A549 treated with AZD2906 at 1 μM for 4 hours (cell line): ENCODE measurements around the gene SLC5A1. TPM values are rescaled to one million over a fixed set of nuclear protein-coding genes. Genes with fewer than 3 reads are reported as not detected.

Experiments used
- total RNA-seq: library from RNA; stranded (reverse); fragments of 200-300 nt; extraction: Qiagen RNA extraction; gene quantifications from 5 replicates; pipeline ENCODE4 v1.2.3, GENCODE V29; 2022

SLC5A1 gene
- 0.03 to 0.05 TPM (median 0.03 TPM) in 5 replicates for total RNA-seq

DNA sequence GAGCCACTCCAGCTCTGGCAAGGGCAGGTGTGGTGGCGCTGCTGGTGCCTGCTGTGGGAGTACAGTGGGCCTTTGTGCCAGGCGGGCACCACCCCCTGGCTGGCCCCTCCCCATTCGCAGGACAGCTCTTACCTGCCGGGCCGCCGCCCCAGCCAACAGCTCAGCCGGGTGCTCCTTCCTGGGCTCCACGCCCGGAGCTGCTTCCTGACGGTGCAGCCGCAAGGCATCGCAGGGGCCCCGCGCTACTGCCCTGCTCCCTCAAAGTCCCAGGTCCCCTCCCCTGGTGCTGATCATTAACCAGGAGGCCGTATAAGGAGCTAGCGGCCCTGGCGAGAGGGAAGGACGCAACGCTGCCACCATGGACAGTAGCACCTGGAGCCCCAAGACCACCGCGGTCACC is at the start of gene SLC5A1:
Gene SLC5A1, plus strand, starts transcription at position 338 of the 400 bp plus-strand sequence. Its CDS starts 21 bp downstream, at position 359.

GRCh38 chr22:32158712-32159533 is 115.9 kb downstream of the SLC5A1 start, which contains the start of gene C22orf42:
Gene C22orf42 (minus strand): TSS chr22:32159303. CDS start chr22:32159215, 88 bp downstream.

Other genes with a start within 250 kb of the SLC5A1 start
- gene YWHAH, start 98.7 kb upstream of the SLC5A1 start, total RNA-seq = 130 to 147 TPM (median 142 TPM) in 5 replicates
- not detected in 5 replicates for gene C22orf42, start 116.0 kb downstream of the SLC5A1 start, total RNA-seq
- 0.08 to 0.20 TPM (median 0.12 TPM) in 5 replicates for gene RFPL2, start 161.8 kb downstream of the SLC5A1 start, total RNA-seq
- not detected in 5 replicates for gene SLC5A4, start 212.1 kb downstream of the SLC5A1 start, total RNA-seq